GM18511 (cell line): Measurements from ENCODE around the gene RPS6KC1.
"Not testable (repeated sequence)": the region's sequence is repeated elsewhere in the genome, so short reads cannot be mapped to it uniquely, and the experiment has no call there.

ENCODE experiments used
- ATAC-seq: cut with Tn5 transposase; IDR thresholded peaks from one replicate; pipeline ENCODE4 v1.9.1; 2021; ENCODE audit warnings: mild to moderate bottlenecking, moderate library complexity; ENCODE audit not compliant: unreplicated experiment

Gene RPS6KC1

GRCh38 chr1:213054733-213055591, 3.9 kb downstream of the RPS6KC1 start:
- no peak for ATAC-seq

DNA sequence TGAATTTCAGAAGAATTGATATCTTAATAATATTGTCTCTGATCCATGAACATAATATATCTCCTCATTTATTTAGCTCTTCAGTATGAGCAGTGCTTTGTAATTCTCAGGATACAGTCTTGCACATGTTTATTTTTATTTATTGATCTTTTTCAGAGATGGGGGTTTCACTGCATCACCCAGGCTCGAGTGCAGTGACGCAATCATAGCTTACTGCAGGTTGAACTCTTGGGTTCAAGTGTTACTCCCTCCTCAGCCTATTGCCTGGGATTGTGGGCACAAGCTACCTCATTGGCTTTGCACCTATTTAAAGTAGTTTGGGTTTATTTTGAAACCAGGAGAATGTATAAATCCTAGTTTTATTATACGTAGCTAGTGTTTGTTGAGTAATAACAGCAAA, 4.7 kb downstream of the RPS6KC1 start:
- ATAC-seq: no peak

- ATAC-seq: no peak
Measured at GRCh38 chr1:213057264-213058059, 6.4 kb downstream of the RPS6KC1 start.

DNA sequence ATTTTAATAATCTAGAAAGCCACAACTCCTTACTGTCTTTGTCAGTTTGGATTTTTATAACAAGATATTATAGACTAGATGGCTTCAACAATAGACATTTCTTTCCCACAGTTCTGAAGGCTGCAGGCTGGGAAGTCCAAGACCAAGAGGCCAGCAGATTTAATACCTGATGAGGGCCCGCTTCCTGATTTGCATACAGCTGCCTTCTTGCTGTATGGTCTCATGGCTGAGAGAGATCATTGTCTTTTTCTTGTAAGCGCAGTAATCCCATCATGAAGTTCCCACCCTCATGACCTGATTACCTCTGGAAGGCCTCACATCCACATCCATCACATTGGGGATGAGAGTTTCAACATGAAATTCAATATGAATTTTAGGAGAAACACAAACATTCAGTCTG, 9.8 kb downstream of the RPS6KC1 start:
- no peak for ATAC-seq

DNA sequence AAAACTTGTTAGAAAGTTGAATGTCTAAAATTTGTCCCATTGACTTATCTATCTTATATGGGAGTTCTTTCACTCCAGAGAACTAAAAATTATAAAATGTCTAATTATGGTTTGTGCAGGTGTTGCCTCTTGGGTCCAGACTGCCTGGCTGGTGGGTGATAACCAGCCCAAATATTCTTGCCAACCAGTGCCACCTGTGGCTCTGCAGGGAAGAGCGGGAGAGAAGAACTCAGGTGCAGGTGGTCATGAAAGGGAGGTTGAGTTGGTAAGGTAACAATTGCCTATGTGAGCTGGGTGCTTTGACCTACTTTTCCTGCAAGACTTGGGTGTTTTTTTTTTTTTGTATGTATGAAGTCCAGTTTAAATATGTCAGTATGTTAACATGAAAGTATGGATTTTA, 10.2 kb downstream of the RPS6KC1 start:
- no peak for ATAC-seq

DNA sequence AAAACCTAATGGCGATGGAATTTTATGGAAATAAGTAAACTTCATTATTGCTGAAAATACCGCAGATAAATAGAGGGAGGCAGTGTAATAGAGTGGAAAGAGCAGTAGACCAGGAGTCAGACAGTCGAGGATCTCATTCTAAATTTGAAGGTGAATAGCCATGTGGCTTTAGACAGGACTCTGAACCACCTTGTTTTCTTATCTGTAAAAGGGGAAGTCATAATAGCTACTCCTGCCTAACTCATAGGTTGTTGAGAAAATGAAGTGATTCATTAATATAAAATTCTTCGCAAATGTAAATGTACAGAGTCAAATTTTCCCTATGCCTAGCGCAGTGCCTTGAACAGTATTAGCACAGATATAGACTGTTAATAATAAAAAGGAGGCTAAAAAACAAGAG, 14.8 kb downstream of the RPS6KC1 start:
- ATAC-seq: no peak

DNA sequence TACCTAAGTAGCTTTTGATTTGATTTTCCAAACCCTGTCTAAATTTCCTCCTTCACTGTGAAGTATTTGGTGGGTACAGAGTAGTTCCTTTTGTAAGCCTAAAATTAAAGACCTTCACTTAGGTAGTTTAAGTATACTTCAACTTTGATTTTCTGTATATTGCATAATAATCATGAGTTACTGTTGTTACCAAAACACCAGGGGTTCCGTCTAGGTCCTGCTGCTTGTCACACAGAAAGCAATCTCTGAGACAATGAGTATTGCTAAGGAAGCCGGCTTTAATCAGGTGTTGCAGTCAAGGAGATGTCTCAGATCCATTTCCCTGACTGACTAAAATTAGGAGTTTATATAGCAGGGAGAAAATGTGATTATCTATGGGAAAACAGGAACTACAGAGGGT, 15.3 kb downstream of the RPS6KC1 start:
- ATAC-seq: no peak

DNA sequence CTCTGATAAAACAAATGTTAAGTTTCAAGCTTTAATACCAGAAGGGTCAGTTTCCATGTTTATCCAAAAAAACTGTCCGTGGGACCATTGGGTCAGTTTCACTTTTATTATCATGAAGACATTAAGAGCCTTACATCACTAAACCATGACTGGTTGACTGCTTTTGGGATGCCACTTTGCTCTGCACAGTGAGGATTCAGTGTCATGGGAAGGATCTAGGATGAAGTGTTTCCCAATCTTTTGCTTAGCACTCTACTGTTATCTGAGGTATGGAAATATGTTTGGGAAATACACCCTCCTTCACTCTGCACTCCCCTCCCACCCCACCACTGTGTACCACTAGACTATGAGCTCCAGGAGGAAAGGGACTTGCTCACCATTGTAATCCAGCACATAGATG, 16.3 kb downstream of the RPS6KC1 start:
- no peak for ATAC-seq

- peak; percentile 95 for ATAC-seq
Measured at GRCh38 chr1:213070406-213070805, 19.4 kb downstream of the RPS6KC1 start.

- ATAC-seq: peak; percentile 86
Measured at GRCh38 chr1:213075725-213076124, 24.7 kb downstream of the RPS6KC1 start.

DNA sequence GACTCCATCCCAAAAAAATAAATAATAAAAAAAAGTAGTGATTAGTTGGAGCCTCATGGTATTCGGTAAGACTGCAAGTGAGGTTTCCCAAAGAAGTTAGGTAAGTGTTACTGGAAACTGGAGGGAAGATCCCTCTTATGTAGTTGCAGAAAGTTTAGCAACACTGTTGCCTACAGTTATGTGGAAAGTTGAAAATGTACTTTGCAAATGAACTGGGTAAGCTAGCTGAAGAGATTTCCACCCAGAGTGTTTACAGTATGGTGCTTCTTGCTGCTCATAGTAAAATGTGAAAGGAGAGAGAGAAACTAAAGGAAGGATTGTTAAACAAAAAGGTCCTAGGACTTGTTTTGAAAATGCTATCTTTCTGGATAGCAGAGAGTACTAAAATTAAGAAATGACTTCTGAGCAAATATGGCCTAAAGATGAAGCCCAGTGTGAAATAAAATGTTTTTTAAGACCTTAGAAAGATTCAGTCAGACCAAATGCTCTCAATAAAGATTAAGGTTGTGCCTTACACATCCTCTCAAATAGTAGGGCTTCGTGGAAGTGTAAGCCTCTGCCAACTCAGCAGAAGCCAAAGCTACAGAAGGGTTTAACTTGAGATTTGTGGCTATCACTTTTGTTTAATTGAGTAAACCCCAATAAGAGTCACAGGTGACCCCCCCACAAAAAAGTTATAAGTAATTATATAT, 31.5 kb downstream of the RPS6KC1 start:
- ATAC-seq: no peak

- ATAC-seq: no peak
Measured at GRCh38 chr1:213083112-213083445, 32.0 kb downstream of the RPS6KC1 start.

DNA sequence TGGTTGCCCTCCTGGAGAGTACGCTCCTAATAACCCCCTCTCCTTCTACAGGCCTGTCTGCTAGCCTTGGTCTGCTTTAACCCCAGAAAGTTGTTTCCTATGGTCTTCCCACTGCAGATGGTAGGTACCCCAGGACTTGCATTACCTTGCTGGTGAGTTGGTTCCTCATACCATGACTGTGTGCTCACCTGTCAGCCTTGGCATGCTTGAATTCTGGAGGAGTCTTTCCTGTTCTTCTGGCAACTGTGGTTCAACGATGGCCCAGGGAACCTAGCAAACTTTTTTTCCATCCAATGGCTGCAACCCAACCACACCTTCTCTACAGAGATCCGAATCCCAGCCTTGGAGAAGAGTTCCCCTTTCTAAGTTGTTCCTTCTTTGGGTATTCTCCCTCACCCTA, 36.9 kb downstream of the RPS6KC1 start:
- no peak for ATAC-seq

DNA sequence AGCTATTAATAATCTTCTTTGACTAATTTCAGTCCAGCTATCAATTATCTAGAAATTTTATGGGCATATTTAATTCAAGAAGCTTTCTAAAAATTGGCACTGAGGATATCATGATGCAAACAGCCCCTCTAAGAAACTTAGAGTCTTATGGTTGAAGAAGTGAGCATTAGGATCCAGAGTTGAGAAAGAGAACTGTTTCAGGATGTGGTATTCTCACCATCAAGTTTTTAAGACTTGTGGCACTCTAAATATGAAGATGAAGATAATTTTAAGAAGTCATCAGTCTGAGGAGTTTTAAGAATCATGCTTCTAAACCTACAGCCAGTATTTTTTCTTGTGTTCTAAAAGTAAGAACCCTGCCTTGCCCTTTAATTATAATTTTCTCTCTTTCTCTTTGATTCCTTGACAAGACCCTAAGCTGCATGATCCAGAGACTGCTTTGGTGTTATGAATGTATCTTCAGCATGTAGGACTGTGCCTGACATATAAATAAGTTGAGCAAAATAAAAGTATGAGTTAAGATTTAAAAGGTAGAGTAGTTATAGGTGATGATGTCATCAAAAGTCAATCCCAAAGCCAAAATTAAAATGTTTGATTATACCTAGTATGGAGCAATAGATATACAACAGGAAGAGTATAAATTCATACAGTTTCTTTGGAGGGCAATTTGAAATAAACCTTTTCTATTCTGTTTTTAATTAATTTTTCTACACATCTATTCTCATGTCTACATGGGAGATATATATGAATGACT, 39.1 kb downstream of the RPS6KC1 start:
- ATAC-seq: no peak

- no peak for ATAC-seq
Measured at GRCh38 chr1:213094446-213094845, 43.4 kb downstream of the RPS6KC1 start.

- ATAC-seq: no peak
Measured at GRCh38 chr1:213095467-213095866, 44.4 kb downstream of the RPS6KC1 start.

DNA sequence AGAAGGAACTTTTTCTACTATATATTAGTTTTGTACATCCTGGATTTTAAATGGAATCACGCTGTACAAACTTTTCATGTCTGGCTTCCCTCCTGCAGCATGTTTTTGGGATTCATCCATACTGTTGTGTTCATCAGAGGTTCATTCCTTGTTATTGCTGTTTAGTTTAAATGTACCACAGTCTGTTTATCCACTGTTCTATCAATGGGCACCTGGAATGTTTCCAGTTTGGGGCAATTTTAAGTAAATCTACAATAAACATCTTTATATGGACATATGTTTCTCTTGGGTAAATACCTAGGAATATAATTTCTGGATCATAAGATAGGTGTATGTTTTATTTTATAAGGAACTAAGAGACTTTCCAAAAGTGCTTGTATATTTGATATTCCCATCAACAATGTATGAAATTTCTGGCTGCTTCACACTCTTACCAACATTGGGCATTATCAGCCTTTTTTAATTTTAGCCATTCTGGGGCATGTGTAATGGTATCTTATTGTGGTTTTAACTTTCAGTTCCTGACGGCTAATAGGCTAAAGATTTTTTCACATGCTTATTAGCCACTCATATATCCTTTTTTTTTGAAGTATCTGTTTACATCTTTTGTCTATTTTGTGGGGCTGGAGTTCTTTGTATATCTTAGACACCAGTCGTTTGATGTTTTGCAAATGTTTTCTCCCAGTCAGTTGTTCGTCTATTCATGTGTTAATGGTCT, 48.8 kb downstream of the RPS6KC1 start:
- ATAC-seq: no peak

- not testable (repeated sequence) for ATAC-seq
Measured at GRCh38 chr1:213100565-213100964, 49.5 kb downstream of the RPS6KC1 start.

DNA sequence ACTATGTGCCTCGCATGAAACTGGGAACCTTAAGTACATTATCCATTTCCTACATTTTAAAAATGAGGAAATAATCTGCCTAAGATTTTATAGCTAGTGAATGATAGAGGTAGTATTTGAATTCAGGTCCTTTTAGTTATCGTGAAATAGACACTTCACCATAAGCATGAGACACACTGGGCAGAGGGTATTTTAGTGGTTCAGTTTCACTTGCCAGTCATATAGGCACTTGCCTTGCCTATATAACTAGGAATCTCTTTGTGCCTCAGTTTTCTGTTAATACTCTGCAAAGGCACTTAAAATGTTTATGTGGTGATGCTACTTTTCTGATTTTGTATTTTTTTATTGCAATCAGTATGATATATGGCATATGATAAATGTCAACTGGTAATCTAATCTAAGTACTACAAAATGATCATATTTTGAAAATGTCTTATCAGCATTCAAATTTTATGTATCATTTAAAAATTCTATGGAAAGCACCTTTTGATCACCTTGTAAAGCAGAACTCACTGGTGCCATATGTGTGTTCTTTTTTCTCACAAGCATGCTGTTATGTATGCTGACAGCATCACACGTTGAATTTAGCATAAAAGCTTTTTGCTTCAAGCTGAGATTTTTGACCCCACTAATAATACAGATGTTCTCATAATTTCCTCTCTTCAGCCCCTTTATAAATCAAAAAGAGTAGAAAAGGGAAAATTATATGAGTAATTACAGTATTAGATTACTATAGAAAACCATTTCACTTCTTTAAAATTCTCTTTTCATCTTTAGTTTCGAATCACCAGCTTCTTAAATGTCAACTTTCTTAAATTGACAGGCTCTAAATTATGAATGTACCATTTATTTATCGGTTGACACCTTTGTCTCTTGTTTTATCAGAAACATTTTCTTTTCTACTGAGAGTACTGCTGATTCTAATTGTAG, 52.6 kb downstream of the RPS6KC1 start:
- ATAC-seq: peak; percentile 67
